ENCODE measurements around the gene LTBP4. TPM values are rescaled to one million over a fixed set of nuclear protein-coding genes. Genes with fewer than 3 reads are reported as not detected.

Gene LTBP4
- 220 TPM for total RNA-seq

GRCh38 chr19:40601134-40601974 lies at the start of gene LTBP4:
LTBP4 (plus strand) TSS chr19:40601369; CDS start chr19:40601388, 19 bp downstream.

GRCh38 chr19:40576585-40577451 lies 24.4 kb upstream of the LTBP4 start, which contains the start of gene SHKBP1:
SHKBP1 (plus strand) TSS chr19:40576873; CDS start chr19:40576900, 27 bp downstream.

Other genes starting within 250 kb of the LTBP4 start
- gene HIPK4, start 211.2 kb upstream of the LTBP4 start, total RNA-seq: not detected
- 13.4 TPM for gene PRX, start 188.0 kb upstream of the LTBP4 start, total RNA-seq
- 4.1 TPM for gene SERTAD1, start 175.4 kb upstream of the LTBP4 start, total RNA-seq
- 15.1 TPM for gene SERTAD3, start 157.0 kb upstream of the LTBP4 start, total RNA-seq
- 43.0 TPM for gene BLVRB, start 135.6 kb upstream of the LTBP4 start, total RNA-seq
- 14.8 TPM for gene SPTBN4, start 134.4 kb upstream of the LTBP4 start, total RNA-seq
- 11.7 TPM for gene SHKBP1, start 24.5 kb upstream of the LTBP4 start, total RNA-seq
- 85.6 TPM for gene NUMBL, start 89.3 kb downstream of the LTBP4 start, total RNA-seq
- gene COQ8B, start 115.5 kb downstream of the LTBP4 start, total RNA-seq: 37.9 TPM
- gene ITPKC, start 115.7 kb downstream of the LTBP4 start, total RNA-seq: 19.2 TPM
- 2.6 TPM for gene ACTMAP, start 149.1 kb downstream of the LTBP4 start, total RNA-seq
- gene SNRPA, start 149.8 kb downstream of the LTBP4 start, total RNA-seq: 25.6 TPM
- gene MIA, start 174.2 kb downstream of the LTBP4 start, total RNA-seq: 3.4 TPM
- 14.8 TPM for gene RAB4B, start 176.9 kb downstream of the LTBP4 start, total RNA-seq
- 53.7 TPM for gene EGLN2, start 197.8 kb downstream of the LTBP4 start, total RNA-seq
- not detected for gene CYP2A6, start 249.1 kb downstream of the LTBP4 start, total RNA-seq

Data from camera-type eye (tissue), 1 donor.